GM18505 (cell line): ENCODE data around the gene LRRC10B.

Experiments used
- ATAC-seq: cut with Tn5 transposase; IDR thresholded peaks from one replicate; pipeline ENCODE4 v1.9.1; 2021; ENCODE audit not compliant: unreplicated experiment
- POLR2A ChIP-seq: IDR thresholded peaks from 4 replicates; pipeline ENCODE4 v1.6.1; 2011; ENCODE audit warnings: borderline replicate concordance; ENCODE audit not compliant: insufficient read depth, insufficient read length; ENCODE audit errors: extremely low read depth

Gene LRRC10B

DNA sequence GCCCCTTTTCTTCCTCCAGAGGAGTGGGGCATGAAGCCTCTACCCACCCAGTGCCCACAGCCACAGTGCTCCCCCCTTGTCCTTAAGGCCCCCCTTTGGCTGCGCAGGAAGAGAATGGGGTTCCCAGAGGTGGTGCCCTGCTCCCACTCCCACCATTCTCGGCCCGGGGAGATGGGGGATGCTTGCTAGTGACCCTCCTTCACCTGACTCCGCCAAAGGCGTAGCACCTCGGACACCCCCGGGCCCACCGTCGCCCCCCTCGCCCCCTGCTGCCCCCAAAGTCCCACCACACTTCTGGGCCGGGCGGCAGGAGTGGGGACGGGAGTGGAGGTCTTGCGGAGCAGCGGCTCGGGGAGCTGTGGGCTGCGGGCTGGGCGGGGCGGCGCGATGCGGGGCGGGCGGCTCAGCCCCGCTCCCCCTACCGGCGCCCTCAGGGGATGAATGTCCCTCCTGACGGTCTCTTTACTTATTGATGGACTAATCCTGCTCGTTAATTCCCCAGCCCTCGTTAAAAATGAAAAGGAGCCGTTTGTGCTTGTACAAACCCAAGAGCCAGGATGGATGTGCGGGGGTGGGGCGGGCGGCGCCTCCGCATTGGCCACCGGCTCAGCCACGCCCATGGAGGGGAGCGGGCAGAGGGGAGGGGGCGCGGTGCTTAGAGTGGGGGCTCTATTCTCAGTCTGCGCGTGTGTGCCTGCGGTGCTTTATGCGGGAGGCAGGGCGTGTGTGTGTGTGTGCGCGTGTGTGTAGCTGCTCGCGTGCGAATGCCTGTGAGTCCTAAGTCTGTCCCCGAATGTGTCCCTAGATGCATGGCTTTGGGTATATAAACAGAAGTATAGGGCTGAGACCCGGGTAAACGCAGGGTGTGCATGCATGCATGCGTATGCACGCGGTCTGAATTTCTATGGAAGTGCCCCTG lies 46.8 kb downstream of the LRRC10B start:
- TF ChIP-seq POLR2A, result no peak
- ATAC-seq, result no peak

DNA sequence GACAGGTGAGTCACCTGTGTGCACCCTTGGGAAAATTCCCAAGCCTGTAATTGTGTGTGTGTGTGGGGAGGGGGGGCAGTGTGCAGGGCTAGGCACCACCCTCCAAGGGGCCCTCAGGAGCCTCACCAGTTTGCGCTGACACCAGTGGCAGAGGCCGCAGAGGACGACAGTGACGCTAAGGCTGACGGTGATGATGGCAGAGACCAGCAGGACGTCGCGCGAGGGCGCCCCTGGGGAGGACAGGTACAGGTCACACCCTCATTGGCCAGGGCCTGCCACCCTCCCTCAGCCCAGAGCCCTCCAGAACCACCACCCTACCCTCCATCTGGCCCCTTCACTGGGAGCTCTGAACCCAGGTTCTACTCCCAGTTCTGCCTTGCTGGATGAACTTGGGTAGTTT lies 47.4 kb downstream of the LRRC10B start:
- no peak for TF ChIP-seq POLR2A
- ATAC-seq, result no peak

DNA sequence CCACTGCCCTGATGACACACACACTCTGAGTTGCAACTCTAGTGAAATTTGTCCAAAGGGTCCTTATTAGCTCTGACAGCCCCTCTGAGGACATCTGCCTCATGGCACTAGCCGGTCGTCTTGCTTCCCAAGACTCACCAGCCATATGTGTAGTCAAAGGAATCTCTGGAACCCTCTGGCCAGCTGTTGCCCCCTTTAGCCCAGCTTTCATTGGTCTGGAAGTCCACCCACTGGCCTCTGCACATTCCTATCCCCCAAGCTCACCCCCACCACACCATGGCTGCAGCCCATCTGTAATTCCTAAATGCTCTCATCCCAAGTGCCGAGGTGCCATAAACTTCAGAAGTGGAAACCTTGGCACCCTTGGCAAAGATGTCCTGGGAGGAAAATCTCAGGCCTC lies 48.1 kb downstream of the LRRC10B start:
- no peak for TF ChIP-seq POLR2A
- ATAC-seq, result no peak
